ENCODE data around the gene ZNF563. TPM values are rescaled to one million over a fixed set of nuclear protein-coding genes. Genes with fewer than 3 reads are reported as not detected.

The ZNF563 gene
- total and polyA plus RNA-seq, 2 of the 8 experiments (the other 6 are each of a cell fraction or from before 2014, with no cell fraction given): 0.91 to 2.3 TPM

DNA sequence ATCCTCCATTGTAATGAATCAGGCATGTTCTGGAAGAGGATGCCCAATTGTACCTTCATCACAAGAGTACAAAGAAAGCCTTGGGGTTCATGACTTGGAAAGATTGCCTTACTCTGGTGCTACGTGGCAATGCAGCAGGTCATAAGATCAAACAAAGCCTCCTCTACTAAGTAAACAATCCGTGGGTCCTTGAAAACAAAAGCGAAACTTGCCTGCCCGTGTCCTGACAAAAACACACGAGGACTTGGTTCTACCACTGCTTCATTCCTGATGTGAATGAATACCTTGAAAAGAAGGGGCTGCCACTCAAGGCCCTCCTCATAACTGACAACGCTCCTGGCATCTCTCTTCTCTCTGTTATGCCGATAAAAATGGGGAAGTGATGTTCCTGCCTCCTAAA is 18.9 kb downstream of the ZNF563 start:
- no peak overlapping the region for H2AK5ac ChIP-seq (ENCODE audit: low read depth, low read length)
- H3K18ac ChIP-seq (ENCODE audit: extremely low read depth, low read length): no peak overlapping the region
- TF ChIP-seq RFX5 (IDR thresholded peaks at IDR 0.05; ENCODE audit: borderline replicate concordance, low read depth, low read length): no peak
- no peak for TF ChIP-seq NRF1 (IDR thresholded peaks at IDR 0.05; ENCODE audit: low read depth, low read length)
- no peak for TF ChIP-seq SP1 (IDR thresholded peaks at IDR 0.05; ENCODE audit: low read depth, low read length)
- H3K4ac ChIP-seq (replicated peaks; ENCODE audit: insufficient read length, low read depth, low read length): no peak overlapping the region
- H2BK15ac ChIP-seq (ENCODE audit: low read length): no peak overlapping the region
- no peak overlapping the region for H3K4me2 ChIP-seq (ENCODE audit: insufficient read depth in 1 of 2, low read depth in 2 of 2, low read length in 2 of 2)
- H3K14ac ChIP-seq (ENCODE audit: insufficient read length): no peak overlapping the region
- no peak overlapping the region for H3K27ac ChIP-seq (ENCODE audit: low read depth, low read length)
- H2BK5ac ChIP-seq (ENCODE audit: low read depth, low read length): no peak overlapping the region
- no peak overlapping the region for H2BK12ac ChIP-seq (ENCODE audit: low read depth, low read length)
- H3K79me1 ChIP-seq (ENCODE audit: low read depth, low read length): no peaks in the 10 kb centered on the region
- DNase-seq (ENCODE audit: low read depth in 1 of 2, low spot score in 2 of 2): no peak
- no peaks in the 10 kb centered on the region for H3K79me2 ChIP-seq (ENCODE audit: control insufficient read depth in 1 of 2, insufficient read depth in 2 of 2, low read length in 2 of 2)
- peaks cover 23 to 37% of the 10 kb centered on the region in 2 experiments for H3K9me3 ChIP-seq (ENCODE audit: insufficient read depth in 2 of 2, low read depth in 1 of 2, low read length in 1 of 2)
- H3K9ac ChIP-seq (replicated peaks in 1 of 4; ENCODE audit: extremely low read depth in 1 of 4, low read depth in 3 of 4, low read length in 3 of 4): no peak overlapping the region
- ChIA-PET POLR2A (ENCODE audit: partially characterized antibody) (interaction anchor here (1.1 kb wide), 1 partner anchor 18 kb away, joined by 6 read pairs; no protein-coding TSS in a partner anchor), CTCF (ENCODE audit: partially characterized antibody) (interaction anchor here (0.6 to 1.5 kb wide), 2 partner anchors 113 to 435 kb away, joined by 3 to 4 read pairs; no protein-coding TSS in a partner anchor)
- H3K23ac ChIP-seq (ENCODE audit: insufficient read length): no peak overlapping the region
- no peak overlapping the region for H2BK20ac ChIP-seq (ENCODE audit: low read length)
- 90% methylated on average over 7 of the region's 7 CpGs; no CpG with 5 or more reads in 1 of the 2 experiments for WGBS, 2 experiments (ENCODE audit: extremely low coverage in 1 of 2, insufficient coverage in 1 of 2, insufficient read length in 1 of 2, insufficient replicate concordance in 2 of 2, low coverage in 1 of 2, low lambda C conversion rate in 2 of 2, missing lambda C conversion rate in 1 of 2)
- no peak overlapping the region for H3K4me3 ChIP-seq (ENCODE audit: extremely low read depth in 1 of 4, insufficient read depth in 2 of 4, low read depth in 3 of 4, low read length in 4 of 4)
- no peak overlapping the region for H2AFZ ChIP-seq (ENCODE audit: low read length)
- H4K20me1 ChIP-seq (replicated peaks in 1 of 2; ENCODE audit: control insufficient read depth in 1 of 2, insufficient read depth in 2 of 2, low read length in 2 of 2): no peaks in the 10 kb centered on the region
- FAIRE-seq: no peak
- no peak overlapping the region for H4K8ac ChIP-seq (ENCODE audit: extremely low read depth, insufficient read depth, low read length)
- no peaks in the 10 kb centered on the region for H3K4me1 ChIP-seq (replicated peaks in 1 of 4; ENCODE audit: control insufficient read depth in 3 of 4, insufficient read depth in 4 of 4, low read length in 3 of 4)
- no peak overlapping the region for H2BK120ac ChIP-seq (replicated peaks; ENCODE audit: low read depth, low read length)
- no peak overlapping the region for H4K5ac ChIP-seq (ENCODE audit: insufficient read length, low read depth, low read length)
- H3K23me2 ChIP-seq (ENCODE audit: low read depth, low read length): no peaks in the 10 kb centered on the region
- H3K36me3 ChIP-seq (ENCODE audit: control insufficient read depth in 2 of 4, insufficient read depth in 4 of 4, low read length in 3 of 4): peaks cover 0 to 12% (median 6%) of the 10 kb centered on the region in 4 experiments; a peak in 4 of 8 replicates
- H4K91ac ChIP-seq (replicated peaks; ENCODE audit: insufficient read length, low read length): no peak overlapping the region
- no peak overlapping the region for H3K56ac ChIP-seq (replicated peaks; ENCODE audit: insufficient read length, low read depth, low read length)
- no peaks in the 10 kb centered on the region for H3K27me3 ChIP-seq (replicated peaks in 1 of 4; ENCODE audit: control insufficient read depth in 3 of 4, extremely low read depth in 1 of 4, insufficient read depth in 3 of 4, low read length in 3 of 4)
